OCI-LY3 (cell line): ENCODE measurements around the gene TSPAN14.

Source experiments
- H2AFZ ChIP-seq: fragments of 200-600, 300-600 bp; shearing (Covaris generic); 2 replicates; pipeline ENCODE4 v1.6.0; 2014; ENCODE audit warnings: antibody characterized with exemption, low read depth, low read length
- H3K27ac ChIP-seq: fragments of 200-600, 300-600 bp; sonication (generic); 2 replicates; pipeline ENCODE4 v1.5.1; 2014; ENCODE audit warnings: mild to moderate bottlenecking, low read length, moderate library complexity, mixed read lengths
- H3K27me3 ChIP-seq: fragments of 200-600, 300-600 bp; sonication (generic); 2 replicates; pipeline ENCODE4 v1.6.1; 2014; ENCODE audit warnings: low read depth, low read length, mixed read lengths
- H3K36me3 ChIP-seq: fragments of 200-600, 300-600 bp; sonication (generic); replicated peaks from 2 replicates; pipeline ENCODE3; 2014; ENCODE audit warnings: low read depth, low read length, mixed read lengths
- H3K4me1 ChIP-seq: fragments of 300-600, 200-600 bp; sonication (generic); 2 replicates; pipeline ENCODE4 v1.6.1; 2014; ENCODE audit warnings: low read length, mixed read lengths
- H3K4me2 ChIP-seq: fragments of 200-600, 300-600 bp; sonication (generic); 2 replicates; pipeline ENCODE4 v1.6.1; 2014; ENCODE audit warnings: low read length, mixed read lengths
- H3K4me3 ChIP-seq: fragments of 300-600, 200-600 bp; sonication (generic); 2 replicates; pipeline ENCODE4 v1.5.1; 2014; ENCODE audit warnings: antibody characterized with exemption, mild to moderate bottlenecking, low read length, moderate library complexity
- H3K79me2 ChIP-seq: fragments of 300-600, 200-600 bp; shearing (Covaris generic); 2 replicates; pipeline ENCODE4 v1.6.1; 2014; ENCODE audit warnings: mild to moderate bottlenecking, low read length, mixed read lengths
- H3K9ac ChIP-seq: fragments of 300-600, 200-600 bp; shearing (Covaris generic); 2 replicates; pipeline ENCODE4 v1.6.0; 2014; ENCODE audit warnings: mild to moderate bottlenecking, low read length, moderate library complexity
- H3K9me3 ChIP-seq: fragments of 200-600, 300-600 bp; shearing (Covaris generic); 2 replicates; pipeline ENCODE4 v1.6.1; 2014; ENCODE audit warnings: low read length, mixed read lengths; ENCODE audit not compliant: insufficient read depth
- H4K20me1 ChIP-seq: fragments of 200-600, 300-600 bp; sonication (generic); 2 replicates; pipeline ENCODE4 v1.6.1; 2016; ENCODE audit warnings: low read length, mixed read lengths; ENCODE audit not compliant: insufficient read depth
- CTCF ChIP-seq: fragments of 200-600, 300-600 bp; sonication (generic); IDR thresholded peaks from 2 replicates; pipeline ENCODE4 v1.5.1; 2014; ENCODE audit warnings: antibody characterized with exemption, low read length, low read depth
- EZH2phosphoT487 ChIP-seq: fragments of 200-600 bp; shearing (Covaris generic); IDR thresholded peaks from 2 replicates; pipeline ENCODE4 v1.6.1; 2018; ENCODE audit warnings: antibody characterized with exemption, mixed run types, low read depth

Gene TSPAN14

GRCh38 chr10:80448209-80448942, 5.7 kb upstream of the TSPAN14 start:
- H3K27me3 ChIP-seq, result peaks cover 36% of the 10 kb centered on the region
- no peak overlapping the region for H2AFZ ChIP-seq
- H3K4me2 ChIP-seq, result peak overlapping the region; percentile 48
- no peaks in the 10 kb centered on the region for H3K79me2 ChIP-seq
- peaks cover 32% of the 10 kb centered on the region for H3K4me1 ChIP-seq
- H3K36me3 ChIP-seq, result no peaks in the 10 kb centered on the region
- no peak overlapping the region for H3K27ac ChIP-seq
- no peak overlapping the region for H3K9ac ChIP-seq
- H3K9me3 ChIP-seq, result no peaks in the 10 kb centered on the region
- H3K4me3 ChIP-seq, result no peak overlapping the region
- H4K20me1 ChIP-seq, result no peaks in the 10 kb centered on the region
- TF ChIP-seq CTCF (no peak), EZH2phosphoT487 (no peak)

- peak overlapping the region; percentile 48 for H3K4me2 ChIP-seq
- TF ChIP-seq EZH2phosphoT487 (no peak), CTCF (no peak)
- H3K4me3 ChIP-seq, result 0 out of 2 replicates have a peak overlapping the region, but pooled peaks have one; percentile 3
- no peaks in the 10 kb centered on the region for H3K9me3 ChIP-seq
- peaks cover 36% of the 10 kb centered on the region for H3K27me3 ChIP-seq
- peaks cover 32% of the 10 kb centered on the region for H3K4me1 ChIP-seq
- no peak overlapping the region for H3K27ac ChIP-seq
- no peak overlapping the region for H2AFZ ChIP-seq
- H3K36me3 ChIP-seq, result no peaks in the 10 kb centered on the region
- no peaks in the 10 kb centered on the region for H4K20me1 ChIP-seq
- peak overlapping the region; percentile 16; the same call in 1 of the 2 replicates for H3K9ac ChIP-seq
- no peaks in the 10 kb centered on the region for H3K79me2 ChIP-seq
These were observed 4.6 kb upstream of the TSPAN14 start for GRCh38 chr10:80449520-80449919.

- peaks cover 39% of the 10 kb centered on the region for H3K4me1 ChIP-seq
- TF ChIP-seq CTCF (no peak), EZH2phosphoT487 (no peak)
These were observed 3.0 kb upstream of the TSPAN14 start for GRCh38 chr10:80451132-80451531.

GRCh38 chr10:80452069-80452468, 2.0 kb upstream of the TSPAN14 start:
- no peaks in the 10 kb centered on the region for H3K36me3 ChIP-seq
- H2AFZ ChIP-seq, result no peak overlapping the region
- H3K4me3 ChIP-seq, result no peak overlapping the region
- H4K20me1 ChIP-seq, result peaks cover 15% of the 10 kb centered on the region
- no peak overlapping the region for H3K9ac ChIP-seq
- peaks cover 48% of the 10 kb centered on the region for H3K4me1 ChIP-seq
- peaks cover 15% of the 10 kb centered on the region for H3K27me3 ChIP-seq
- H3K9me3 ChIP-seq, result no peaks in the 10 kb centered on the region
- H3K4me2 ChIP-seq, result no peak overlapping the region
- H3K79me2 ChIP-seq, result peaks cover 20% of the 10 kb centered on the region
- no peak overlapping the region for H3K27ac ChIP-seq
- TF ChIP-seq CTCF, result no peak
- no peak for TF ChIP-seq EZH2phosphoT487

More at GRCh38 chr10:80451132-80451531, 3.0 kb upstream of the TSPAN14 start:
- H3K79me2 ChIP-seq, result peaks cover 12% of the 10 kb centered on the region
- H3K36me3 ChIP-seq, result no peaks in the 10 kb centered on the region
- H3K9ac ChIP-seq, result no peak overlapping the region
- H4K20me1 ChIP-seq, result peaks cover 11% of the 10 kb centered on the region
- H2AFZ ChIP-seq, result no peak overlapping the region
- H3K27ac ChIP-seq, result no peak overlapping the region
- H3K4me2 ChIP-seq, result no peak overlapping the region
- no peaks in the 10 kb centered on the region for H3K9me3 ChIP-seq
- no peak overlapping the region for H3K4me3 ChIP-seq
- H3K27me3 ChIP-seq, result peaks cover 25% of the 10 kb centered on the region
